22Rv1 (cell line): ENCODE measurements around the gene RELB.

Source experiments
- ZFX ChIP-seq: fragments of 450-650 bp; IDR thresholded peaks from 2 replicates; pipeline ENCODE4 v1.6.1; 2017; ENCODE audit warnings: antibody characterized with exemption, borderline replicate concordance
- TF ChIP-seq, protein P1 (sequence below): fragments of 450-650 bp; IDR thresholded peaks from 2 replicates; pipeline ENCODE4 v1.5.1; 2017; ENCODE audit warnings: mild to moderate bottlenecking

DNA sequence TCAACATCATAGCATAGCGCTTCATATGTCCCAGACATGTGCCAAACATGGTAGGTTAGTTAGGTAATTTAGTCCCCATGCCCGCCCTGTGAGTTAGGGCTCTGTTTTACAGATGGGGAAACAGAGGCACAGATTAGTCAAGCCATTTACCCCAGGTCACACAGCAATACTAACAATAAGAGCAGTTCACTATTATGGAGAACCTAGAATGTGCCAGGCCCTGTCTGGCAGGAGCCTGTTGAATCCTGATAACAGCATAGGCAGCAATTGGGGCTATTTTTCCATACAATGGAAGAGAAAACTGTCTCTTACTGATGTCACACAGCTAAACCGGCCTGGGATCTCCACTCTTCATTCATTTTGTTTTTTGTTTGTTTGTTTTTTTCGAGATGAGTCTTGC, 85.2 kb downstream of the RELB start:
- TF ChIP-seq, protein P1, sequence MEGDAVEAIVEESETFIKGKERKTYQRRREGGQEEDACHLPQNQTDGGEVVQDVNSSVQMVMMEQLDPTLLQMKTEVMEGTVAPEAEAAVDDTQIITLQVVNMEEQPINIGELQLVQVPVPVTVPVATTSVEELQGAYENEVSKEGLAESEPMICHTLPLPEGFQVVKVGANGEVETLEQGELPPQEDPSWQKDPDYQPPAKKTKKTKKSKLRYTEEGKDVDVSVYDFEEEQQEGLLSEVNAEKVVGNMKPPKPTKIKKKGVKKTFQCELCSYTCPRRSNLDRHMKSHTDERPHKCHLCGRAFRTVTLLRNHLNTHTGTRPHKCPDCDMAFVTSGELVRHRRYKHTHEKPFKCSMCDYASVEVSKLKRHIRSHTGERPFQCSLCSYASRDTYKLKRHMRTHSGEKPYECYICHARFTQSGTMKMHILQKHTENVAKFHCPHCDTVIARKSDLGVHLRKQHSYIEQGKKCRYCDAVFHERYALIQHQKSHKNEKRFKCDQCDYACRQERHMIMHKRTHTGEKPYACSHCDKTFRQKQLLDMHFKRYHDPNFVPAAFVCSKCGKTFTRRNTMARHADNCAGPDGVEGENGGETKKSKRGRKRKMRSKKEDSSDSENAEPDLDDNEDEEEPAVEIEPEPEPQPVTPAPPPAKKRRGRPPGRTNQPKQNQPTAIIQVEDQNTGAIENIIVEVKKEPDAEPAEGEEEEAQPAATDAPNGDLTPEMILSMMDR: no peak
- TF ChIP-seq ZFX: no peak
